Measurements from ENCODE around the gene RANBP9. TPM values are rescaled to one million over a fixed set of nuclear protein-coding genes. Genes with fewer than 3 reads are reported as not detected.
A peak's percentile ranks its signal among the peaks of the same experiment; 100 is the strongest.

Gene RANBP9
- 10 to 100 TPM; 14.1 to 27.1 (median 18.5) TPM for polyA plus RNA-seq
- long read RNA-seq, donor 1, partial matches to known transcripts = 0 of 6 reads
- long read RNA-seq, donor 1, other reads (novel, unspliced or antisense) = 0 of 6 reads
- long read RNA-seq, donor 2 = 0 reads
- long read RNA-seq, donor 3, partial matches to known transcripts = 0 of 1 reads
- long read RNA-seq, donor 3, other reads (novel, unspliced or antisense) = 0 of 1 reads
- long read RNA-seq, donor 4 = 0 reads
- long read RNA-seq, donor 5, partial matches to known transcripts = 0 of 2 reads
- long read RNA-seq, donor 5, other reads (novel, unspliced or antisense) = 0 of 2 reads
- long read RNA-seq, donor 6, partial matches to known transcripts = 0 of 1 reads
- long read RNA-seq, donor 6, other reads (novel, unspliced or antisense) = 0 of 1 reads
- long read RNA-seq, donor 7, partial matches to known transcripts = 0 of 6 reads
- long read RNA-seq, donor 7, other reads (novel, unspliced or antisense) = 0 of 6 reads
- long read RNA-seq, donor 8 = 0 reads
- long read RNA-seq, donor 9 = 0 reads
- long read RNA-seq, donor 10, partial matches to known transcripts = 7 of 10 reads
- long read RNA-seq, donor 10, other reads (novel, unspliced or antisense) = 0 of 10 reads

GRCh38 chr6:13711733-13712598 lies at the start of gene RANBP9:
Gene RANBP9, minus strand, starts transcription at chr6:13711835. Its CDS starts 330 bp downstream, at chr6:13711505.
- Histone ChIP-seq H3K4me1 (ENCODE audit: control insufficient read depth in 3 of 3, insufficient read depth in 2 of 3, low read depth in 1 of 3, low read length in 2 of 3) (peaks cover 0 to 4% (median 2%) of the 10 kb centered on the region in 3 donors), H3K4me3 (ENCODE audit: low read depth in 1 of 3, low read length in 3 of 3) (peak within 1 kb of the TSS; percentile 75 to 100 (median 78)), H3K27me3 (ENCODE audit: control insufficient read depth in 3 of 3, insufficient read depth in 3 of 3, low read length in 3 of 3) (no peaks in the 10 kb centered on the region), H3K36me3 (ENCODE audit: control insufficient read depth in 3 of 3, insufficient read depth in 2 of 3, low read depth in 1 of 3, low read length in 3 of 3) (peaks cover 0 to under 1% (median 0%) of the 10 kb centered on the region in 3 donors), H3K9me3 (ENCODE audit: control insufficient read depth in 2 of 2, insufficient read depth in 1 of 2, low read depth in 1 of 2, low read length in 1 of 2) (no peaks in the 10 kb centered on the region), H3K27ac (ENCODE audit: low read depth in 1 of 3, low read length in 2 of 3) (peak within 1 kb of the TSS; percentile 93 to 94 (median 93))
- FAIRE-seq (no peak), DNase-seq (peak; percentile 87 to 97)
- 0% methylated on average over 39 to 102 of the region's 102 CpGs for WGBS, 3 donors

- WGBS, 3 donors = 71 to 78% (median 73%) methylated on average over 11 of the region's 11 CpGs
- Histone ChIP-seq H3K36me3 (ENCODE audit: control insufficient read depth in 3 of 3, insufficient read depth in 2 of 3, low read depth in 1 of 3, low read length in 3 of 3) (no peaks in the 10 kb centered on the region), H3K27ac (ENCODE audit: low read depth in 1 of 3, low read length in 2 of 3) (no peak overlapping the region), H3K4me1 (ENCODE audit: control insufficient read depth in 3 of 3, insufficient read depth in 2 of 3, low read depth in 1 of 3, low read length in 2 of 3) (peaks cover 0 to 4% (median 0%) of the 10 kb centered on the region in 3 donors), H3K9me3 (ENCODE audit: control insufficient read depth in 2 of 2, insufficient read depth in 1 of 2, low read depth in 1 of 2, low read length in 1 of 2) (peaks cover 0 to 5% of the 10 kb centered on the region in 2 donors), H3K4me3 (ENCODE audit: low read depth in 1 of 3, low read length in 3 of 3) (no peak overlapping the region), H3K27me3 (ENCODE audit: control insufficient read depth in 3 of 3, insufficient read depth in 3 of 3, low read length in 3 of 3) (no peaks in the 10 kb centered on the region)
- FAIRE-seq (no peak), DNase-seq (no peak)
These were observed 49.0 kb upstream of the RANBP9 start for GRCh38 chr6:13760307-13761304.

GRCh38 chr6:13759025-13759424 lies 47.4 kb upstream of the RANBP9 start:
- Histone ChIP-seq H3K36me3 (ENCODE audit: control insufficient read depth in 3 of 3, insufficient read depth in 2 of 3, low read depth in 1 of 3, low read length in 3 of 3) (no peaks in the 10 kb centered on the region), H3K9me3 (ENCODE audit: control insufficient read depth in 2 of 2, insufficient read depth in 1 of 2, low read depth in 1 of 2, low read length in 1 of 2) (peaks cover 0 to 3% of the 10 kb centered on the region in 2 donors), H3K4me3 (ENCODE audit: low read depth in 1 of 3, low read length in 3 of 3) (no peak overlapping the region), H3K27ac (ENCODE audit: low read depth in 1 of 3, low read length in 2 of 3) (no peak overlapping the region), H3K27me3 (ENCODE audit: control insufficient read depth in 3 of 3, insufficient read depth in 3 of 3, low read length in 3 of 3) (no peaks in the 10 kb centered on the region), H3K4me1 (ENCODE audit: control insufficient read depth in 3 of 3, insufficient read depth in 2 of 3, low read depth in 1 of 3, low read length in 2 of 3) (peaks cover 0 to 4% (median 0%) of the 10 kb centered on the region in 3 donors)
- FAIRE-seq (no peak), DNase-seq (no peak)
- WGBS, 3 donors = 93 to 97% (median 97%) methylated on average over 6 of the region's 6 CpGs

- Histone ChIP-seq H3K9me3 (ENCODE audit: control insufficient read depth in 2 of 2, insufficient read depth in 1 of 2, low read depth in 1 of 2, low read length in 1 of 2) (no peaks in the 10 kb centered on the region), H3K36me3 (ENCODE audit: control insufficient read depth in 3 of 3, insufficient read depth in 2 of 3, low read depth in 1 of 3, low read length in 3 of 3) (no peaks in the 10 kb centered on the region), H3K27me3 (ENCODE audit: control insufficient read depth in 3 of 3, insufficient read depth in 3 of 3, low read length in 3 of 3) (no peaks in the 10 kb centered on the region), H3K4me3 (ENCODE audit: low read depth in 1 of 3, low read length in 3 of 3) (no peak overlapping the region), H3K4me1 (ENCODE audit: control insufficient read depth in 3 of 3, insufficient read depth in 2 of 3, low read depth in 1 of 3, low read length in 2 of 3) (no peaks in the 10 kb centered on the region), H3K27ac (ENCODE audit: low read depth in 1 of 3, low read length in 2 of 3) (no peak overlapping the region)
- DNase-seq (no peak), FAIRE-seq (no peak)
- 92 to 95% (median 94%) methylated on average over 2 of the region's 2 CpGs for WGBS, 3 donors
These were observed 43.0 kb upstream of the RANBP9 start for GRCh38 chr6:13754644-13755043.

GRCh38 chr6:13743736-13744127 lies 32.1 kb upstream of the RANBP9 start:
- no peak overlapping the region for H3K4me3 ChIP-seq (ENCODE audit: low read depth in 1 of 3, low read length in 3 of 3)
- no peaks in the 10 kb centered on the region for H3K9me3 ChIP-seq (ENCODE audit: control insufficient read depth in 2 of 2, insufficient read depth in 1 of 2, low read depth in 1 of 2, low read length in 1 of 2)
- no peak overlapping the region for H3K27ac ChIP-seq (ENCODE audit: low read depth in 1 of 3, low read length in 2 of 3)
- no peak for DNase-seq
- H3K36me3 ChIP-seq (ENCODE audit: control insufficient read depth in 3 of 3, insufficient read depth in 2 of 3, low read depth in 1 of 3, low read length in 3 of 3) = no peaks in the 10 kb centered on the region
- FAIRE-seq = no peak
- H3K4me1 ChIP-seq (ENCODE audit: control insufficient read depth in 3 of 3, insufficient read depth in 2 of 3, low read depth in 1 of 3, low read length in 2 of 3) = no peaks in the 10 kb centered on the region
- no peaks in the 10 kb centered on the region for H3K27me3 ChIP-seq (ENCODE audit: control insufficient read depth in 3 of 3, insufficient read depth in 3 of 3, low read length in 3 of 3)
- 93 to 96% (median 94%) methylated on average over 7 of the region's 7 CpGs for WGBS, 3 donors

- H3K36me3 ChIP-seq (ENCODE audit: control insufficient read depth in 3 of 3, insufficient read depth in 2 of 3, low read depth in 1 of 3, low read length in 3 of 3) = no peaks in the 10 kb centered on the region
- FAIRE-seq (no peak), DNase-seq (no peak)
- H3K4me3 ChIP-seq (ENCODE audit: low read depth in 1 of 3, low read length in 3 of 3) = no peak overlapping the region
- H3K27me3 ChIP-seq (ENCODE audit: control insufficient read depth in 3 of 3, insufficient read depth in 3 of 3, low read length in 3 of 3) = no peaks in the 10 kb centered on the region
- no peaks in the 10 kb centered on the region for H3K4me1 ChIP-seq (ENCODE audit: control insufficient read depth in 3 of 3, insufficient read depth in 2 of 3, low read depth in 1 of 3, low read length in 2 of 3)
- H3K27ac ChIP-seq (ENCODE audit: low read depth in 1 of 3, low read length in 2 of 3) = no peak overlapping the region
- 71 to 77% (median 73%) methylated on average over 47 to 56 of the region's 56 CpGs for WGBS, 3 donors
- no peaks in the 10 kb centered on the region for H3K9me3 ChIP-seq (ENCODE audit: control insufficient read depth in 2 of 2, insufficient read depth in 1 of 2, low read depth in 1 of 2, low read length in 1 of 2)
These were observed 31.5 kb upstream of the RANBP9 start for GRCh38 chr6:13742961-13743735.

GRCh38 chr6:13741365-13741764 lies 29.7 kb upstream of the RANBP9 start:
- Histone ChIP-seq H3K4me1 (ENCODE audit: control insufficient read depth in 3 of 3, insufficient read depth in 2 of 3, low read depth in 1 of 3, low read length in 2 of 3) (no peaks in the 10 kb centered on the region), H3K36me3 (ENCODE audit: control insufficient read depth in 3 of 3, insufficient read depth in 2 of 3, low read depth in 1 of 3, low read length in 3 of 3) (no peaks in the 10 kb centered on the region), H3K4me3 (ENCODE audit: low read depth in 1 of 3, low read length in 3 of 3) (no peak overlapping the region), H3K27me3 (ENCODE audit: control insufficient read depth in 3 of 3, insufficient read depth in 3 of 3, low read length in 3 of 3) (no peaks in the 10 kb centered on the region), H3K27ac (ENCODE audit: low read depth in 1 of 3, low read length in 2 of 3) (no peak overlapping the region), H3K9me3 (ENCODE audit: control insufficient read depth in 2 of 2, insufficient read depth in 1 of 2, low read depth in 1 of 2, low read length in 1 of 2) (no peaks in the 10 kb centered on the region)
- DNase-seq = no peak
- no peak for FAIRE-seq
- 86 to 98% (median 92%) methylated on average over 4 of the region's 4 CpGs for WGBS, 3 donors
